GM12873 (cell line): ENCODE results near the gene TEN1.

Source experiments
- TF ChIP-seq, protein P1 (sequence below): IDR thresholded peaks from 2 replicates; pipeline ENCODE4 v1.5.1; 2012; ENCODE audit warnings: low read depth, mild to moderate bottlenecking, moderate library complexity, low read length, control low read depth; ENCODE audit not compliant: insufficient read depth; ENCODE audit errors: missing control alignments

The TEN1 gene

DNA sequence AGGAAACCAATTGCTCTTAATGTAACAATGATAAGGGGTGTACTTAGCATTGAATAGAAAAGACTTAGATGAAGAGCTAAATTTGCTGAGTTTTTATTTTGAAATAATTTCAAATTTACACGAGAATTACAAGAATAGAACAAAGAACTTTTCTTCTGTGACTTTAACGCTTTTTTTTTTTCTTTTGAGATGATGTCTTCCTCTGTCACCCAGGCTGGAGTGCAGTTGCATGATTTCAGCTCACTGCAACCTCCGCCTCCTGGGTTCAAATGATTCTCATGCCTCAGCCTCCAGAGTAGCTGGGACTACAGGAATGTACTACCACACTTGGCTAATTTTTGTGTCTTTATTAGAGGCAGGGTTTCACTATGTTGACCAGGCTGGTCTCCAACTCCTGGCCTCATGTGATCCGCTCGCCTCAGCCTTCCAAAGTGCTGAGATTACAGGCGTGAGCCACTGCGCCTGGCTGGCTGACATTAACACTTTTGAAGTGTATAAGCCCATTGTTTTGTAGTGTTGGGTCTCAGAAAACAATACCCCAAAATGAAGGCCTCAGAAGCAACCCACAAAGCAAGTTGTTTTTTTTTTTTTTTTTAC lies 2.1 kb downstream of the TEN1 start:
- TF ChIP-seq, protein P1, sequence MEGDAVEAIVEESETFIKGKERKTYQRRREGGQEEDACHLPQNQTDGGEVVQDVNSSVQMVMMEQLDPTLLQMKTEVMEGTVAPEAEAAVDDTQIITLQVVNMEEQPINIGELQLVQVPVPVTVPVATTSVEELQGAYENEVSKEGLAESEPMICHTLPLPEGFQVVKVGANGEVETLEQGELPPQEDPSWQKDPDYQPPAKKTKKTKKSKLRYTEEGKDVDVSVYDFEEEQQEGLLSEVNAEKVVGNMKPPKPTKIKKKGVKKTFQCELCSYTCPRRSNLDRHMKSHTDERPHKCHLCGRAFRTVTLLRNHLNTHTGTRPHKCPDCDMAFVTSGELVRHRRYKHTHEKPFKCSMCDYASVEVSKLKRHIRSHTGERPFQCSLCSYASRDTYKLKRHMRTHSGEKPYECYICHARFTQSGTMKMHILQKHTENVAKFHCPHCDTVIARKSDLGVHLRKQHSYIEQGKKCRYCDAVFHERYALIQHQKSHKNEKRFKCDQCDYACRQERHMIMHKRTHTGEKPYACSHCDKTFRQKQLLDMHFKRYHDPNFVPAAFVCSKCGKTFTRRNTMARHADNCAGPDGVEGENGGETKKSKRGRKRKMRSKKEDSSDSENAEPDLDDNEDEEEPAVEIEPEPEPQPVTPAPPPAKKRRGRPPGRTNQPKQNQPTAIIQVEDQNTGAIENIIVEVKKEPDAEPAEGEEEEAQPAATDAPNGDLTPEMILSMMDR = no peak

DNA sequence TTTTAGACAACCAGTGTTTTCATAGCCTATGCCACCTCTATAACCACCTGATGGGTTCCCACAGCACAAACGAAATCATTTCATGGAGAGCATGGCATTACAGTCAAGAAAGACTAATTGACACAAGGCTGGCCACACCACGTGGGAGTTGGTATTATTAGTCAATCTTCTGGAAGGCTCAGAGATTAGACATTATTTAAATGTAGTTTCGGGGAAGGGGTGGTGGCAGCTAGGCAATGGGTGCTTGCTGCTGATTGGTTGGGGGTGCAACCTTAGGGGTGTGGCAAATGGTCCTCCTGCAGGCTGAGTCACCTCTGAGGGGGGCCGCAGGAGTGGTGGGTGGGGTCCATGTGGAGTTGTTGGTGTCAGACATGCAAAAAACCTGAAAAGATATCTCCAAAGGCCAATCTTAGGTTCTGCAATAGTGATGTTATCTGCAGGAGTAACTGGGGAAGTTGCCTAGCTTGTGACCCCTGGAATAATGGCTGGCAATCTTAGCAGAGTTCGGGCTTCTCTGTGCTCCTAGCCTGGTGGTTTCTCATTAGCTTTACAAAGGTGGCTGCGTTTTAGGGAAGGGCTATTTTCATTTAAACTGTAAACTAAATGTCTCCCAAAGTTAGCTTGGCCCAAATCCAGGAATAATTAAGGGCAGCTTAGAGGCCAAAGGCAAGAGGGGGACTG lies 4.6 kb downstream of the TEN1 start:
- TF ChIP-seq, protein P1 = no peak

DNA sequence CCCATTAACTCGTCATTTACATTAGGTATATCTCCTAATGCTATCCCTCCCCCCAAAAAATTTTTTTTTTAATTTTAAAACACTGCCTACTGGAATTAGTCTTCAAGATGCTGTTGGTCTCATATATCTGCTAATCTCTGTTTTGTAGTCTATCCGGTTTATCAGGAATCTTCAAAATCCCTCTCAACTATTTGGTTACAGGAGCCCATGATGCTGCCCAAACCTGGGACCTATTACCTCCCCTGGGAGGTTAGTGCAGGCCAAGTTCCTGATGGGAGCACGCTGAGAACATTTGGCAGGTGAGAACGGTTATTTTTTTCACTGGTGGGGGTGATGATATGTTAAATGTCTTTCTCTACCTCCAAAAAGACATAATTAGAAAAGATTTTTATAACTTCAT lies 6.9 kb downstream of the TEN1 start:
- TF ChIP-seq, protein P1 = no peak

DNA sequence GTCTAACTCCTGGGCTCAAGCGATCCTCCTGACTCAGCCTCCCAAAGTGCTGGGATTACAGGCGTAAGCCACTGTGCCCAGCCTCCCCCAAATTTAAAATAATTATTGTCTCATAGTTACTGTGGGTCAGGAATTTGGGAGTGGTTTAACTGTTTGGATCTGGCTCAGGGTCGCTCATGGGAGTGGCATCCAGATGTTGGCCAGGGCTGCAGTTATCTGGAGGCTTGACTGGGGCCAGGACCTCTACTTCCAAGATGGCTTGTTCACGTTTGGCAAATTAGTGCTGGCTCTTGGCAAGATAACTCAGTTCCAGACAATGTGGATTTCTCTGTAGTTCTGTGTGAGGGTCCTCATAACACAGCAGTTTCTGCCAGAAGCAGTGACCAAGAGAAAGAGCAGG lies 8.0 kb downstream of the TEN1 start:
- TF ChIP-seq, protein P1 = no peak

DNA sequence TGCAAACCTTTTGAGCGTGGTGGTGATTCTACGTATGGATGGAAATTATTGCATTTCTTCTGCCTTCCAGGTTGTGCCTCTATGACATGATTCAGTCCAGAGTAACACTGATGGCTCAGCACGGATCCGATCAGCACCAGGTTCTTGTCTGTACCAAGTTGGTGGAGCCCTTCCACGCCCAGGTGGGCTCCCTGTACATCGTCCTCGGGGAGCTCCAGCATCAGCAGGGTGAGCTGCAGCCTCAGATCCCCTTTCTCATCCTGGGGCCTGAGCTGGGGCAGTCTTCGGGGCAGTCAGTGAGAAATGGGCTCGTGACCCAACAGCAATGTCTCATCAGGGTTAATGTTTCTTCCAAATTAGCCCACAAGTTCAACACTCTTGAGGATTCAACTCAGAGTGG lies 12.4 kb downstream of the TEN1 start:
- TF ChIP-seq, protein P1 = no peak

DNA sequence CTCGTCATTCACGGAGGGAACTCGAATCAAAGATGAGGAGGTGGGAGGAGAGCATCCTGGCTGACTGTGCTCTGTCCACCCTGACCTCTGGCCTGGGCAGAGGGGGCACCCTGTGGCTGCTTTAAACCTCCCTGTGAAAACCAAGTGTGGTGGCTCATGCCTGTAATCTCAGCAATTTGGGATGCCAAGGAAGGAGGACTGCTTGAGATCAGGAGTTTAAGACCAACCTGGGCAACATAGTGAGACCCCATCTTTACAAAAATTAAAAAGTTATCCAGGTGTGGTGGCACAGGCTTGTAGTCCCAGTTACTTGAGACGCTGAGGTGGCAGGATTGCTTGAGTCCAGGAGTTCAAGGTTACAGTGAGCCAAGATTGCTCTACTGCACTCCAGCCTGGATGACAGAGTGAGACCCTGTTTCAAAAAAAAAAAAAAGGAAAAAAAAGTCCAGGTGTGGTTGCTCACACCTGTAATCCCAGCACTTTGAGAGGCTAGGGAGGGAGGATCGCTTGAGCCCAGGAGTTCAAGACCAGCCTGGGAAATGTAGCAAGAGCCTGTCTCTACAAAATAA lies 15.8 kb downstream of the TEN1 start:
- TF ChIP-seq, protein P1 = no peak

DNA sequence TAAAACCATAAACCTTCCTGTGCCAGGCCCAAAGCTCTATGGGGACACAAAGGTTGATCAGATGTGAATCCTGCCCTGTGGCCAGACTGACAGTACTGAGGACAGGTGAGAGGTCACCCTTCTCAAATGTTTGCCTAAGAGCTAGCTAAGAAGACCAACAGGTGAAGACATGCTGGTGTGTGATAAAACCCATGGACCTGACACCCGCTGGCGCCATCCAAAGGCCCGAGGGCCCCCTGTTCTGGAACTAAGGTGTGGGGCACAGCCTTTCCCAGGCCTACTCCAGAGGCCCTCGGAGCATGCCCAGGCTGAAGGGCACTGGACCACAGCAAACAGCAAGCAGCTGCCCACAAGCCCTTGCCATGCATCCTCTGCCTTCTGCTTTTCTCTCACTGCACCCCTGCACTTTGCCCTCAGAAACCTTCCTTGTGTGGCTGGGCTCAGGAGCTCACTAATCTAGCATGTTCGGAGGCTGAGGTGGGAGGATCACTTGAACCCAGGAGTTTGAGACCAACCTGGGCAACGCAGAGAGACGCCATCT lies 16.4 kb downstream of the TEN1 start:
- TF ChIP-seq, protein P1 = no peak
